B cell (primary cell): Measurements from ENCODE around the gene PTPRT. TPM values are rescaled to one million over a fixed set of nuclear protein-coding genes. Genes with fewer than 3 reads are reported as not detected.

Source experiments
- ATAC-seq: fragments of 200-7000 bp; cut with Tn5 transposase; one replicate; pipeline ENCODE4 v1.10.0; 2021; ENCODE audit warnings: low read depth, mild to moderate bottlenecking, moderate number of reproducible peaks, moderate library complexity
- CTCF ChIA-PET: fragments of 350-600 bp; sonication (Branson Sonifier 250); formaldehyde crosslinking; loops from one replicate; lab custom pipeline; 2021; ENCODE audit warnings: antibody characterized with exemption, inconsistent platforms; lab: Charles Lee
- POLR2A ChIA-PET: fragments of 350-600 bp; sonication (Branson Sonifier 250); formaldehyde crosslinking; loops from one replicate; lab custom pipeline; 2021; ENCODE audit warnings: antibody characterized with exemption; lab: Charles Lee
- DNase-seq: peaks from one replicate; pipeline ENCODE4 v3.0.0; 2013
- H2AFZ ChIP-seq: 2 replicates; pipeline ENCODE4 v1.6.1; 2012; ENCODE audit warnings: mild to moderate bottlenecking, low read depth, low read length; ENCODE audit not compliant: insufficient read depth, poor library complexity, severe bottlenecking
- H3K27ac ChIP-seq, 2 donors: 1 replicate in 1 of 2; 2 replicates in 1 of 2; pipeline ENCODE4 v1.5.1; 2012 to 2013; ENCODE audit warnings: low read length in 2 of 2, mild to moderate bottlenecking in 2 of 2, moderate library complexity in 1 of 2
- H3K27me3 ChIP-seq, 4 experiments: fragments of 200-600 bp in 1 of 4; sonication (generic) in 1 of 4; replicated peaks in 1 of 4; 1 replicate in 2 of 4; 2 replicates in 2 of 4; pipeline versions ENCODE4 v1.6.1 to v1.7.0; 2013 to 2016; ENCODE audit warnings: low read length in 3 of 4, mild to moderate bottlenecking in 2 of 4, mixed read lengths in 1 of 4, moderate library complexity in 1 of 4; ENCODE audit not compliant: insufficient read depth in 4 of 4, control insufficient read depth in 3 of 4; ENCODE audit errors: control extremely low read depth in 1 of 4
- H3K36me3 ChIP-seq, 2 experiments: replicated peaks in 1 of 2; 1 replicate in 1 of 2; 2 replicates in 1 of 2; pipeline versions ENCODE4 v1.6.1 to v1.7.1; 2013; ENCODE audit warnings: low read length in 1 of 2; ENCODE audit not compliant: insufficient read depth in 2 of 2, control insufficient read depth in 1 of 2; ENCODE audit errors: control extremely low read depth in 1 of 2, extremely low read depth in 1 of 2
- H3K4me1 ChIP-seq, 2 donors: fragments of 200-600 bp in 1 of 2; sonication (generic) in 1 of 2; 1 replicate in 1 of 2; 2 replicates in 1 of 2; pipeline versions ENCODE4 v1.5.1 to v1.6.1; 2013 to 2017; ENCODE audit warnings: low read length in 2 of 2; ENCODE audit not compliant: control insufficient read depth in 2 of 2, insufficient read depth in 2 of 2
- H3K4me2 ChIP-seq: replicated peaks from 2 replicates; pipeline ENCODE3; 2012; ENCODE audit warnings: mild to moderate bottlenecking, low read depth, low read length; ENCODE audit not compliant: poor library complexity, severe bottlenecking
- H3K4me3 ChIP-seq, 5 experiments: fragments of 200-600 bp in 1 of 5; sonication (generic) in 1 of 5; 1 replicate in 3 of 5; 2 replicates in 2 of 5; pipeline versions ENCODE4 v1.5.1 to v1.7.0; 2011 to 2016; ENCODE audit warnings: low read length in 4 of 5, mild to moderate bottlenecking in 4 of 5, low read depth in 2 of 5, control low read depth in 1 of 5, moderate library complexity in 1 of 5; ENCODE audit not compliant: insufficient read depth in 1 of 5; ENCODE audit errors: control extremely low read depth in 1 of 5, extremely low read depth in 1 of 5
- H3K79me2 ChIP-seq: fragments of 200-600 bp; sonication (generic); one replicate; pipeline ENCODE4 v1.6.0; 2016; ENCODE audit warnings: low read length; ENCODE audit not compliant: control insufficient read depth, insufficient read depth
- H3K9ac ChIP-seq: fragments of 200-600 bp; sonication (generic); 2 replicates; pipeline ENCODE4 v1.6.1; 2017; ENCODE audit warnings: mild to moderate bottlenecking, low read length, moderate library complexity
- H3K9me3 ChIP-seq, 3 donors: one replicate each; pipeline versions ENCODE4 v1.6.1 to v1.7.1; 2013; ENCODE audit warnings: low read length in 2 of 3; ENCODE audit not compliant: control insufficient read depth in 2 of 3, insufficient read depth in 1 of 3; ENCODE audit errors: control extremely low read depth in 1 of 3
- H4K20me1 ChIP-seq: 2 replicates; pipeline ENCODE4 v1.6.0; 2012; ENCODE audit warnings: mild to moderate bottlenecking, low read length; ENCODE audit not compliant: insufficient read depth, control insufficient read depth, poor library complexity, severe bottlenecking
- H3K27ac Mint-ChIP-seq: one replicate; pipeline ENCODE4 v1.8.0; 2021; ENCODE audit warnings: mixed read lengths
- H3K27me3 Mint-ChIP-seq: one replicate; pipeline ENCODE4 v1.8.0; 2021; ENCODE audit warnings: mixed read lengths
- H3K4me1 Mint-ChIP-seq: one replicate; pipeline ENCODE4 v1.8.0; 2021; ENCODE audit warnings: mixed read lengths
- H3K4me3 Mint-ChIP-seq: one replicate; pipeline ENCODE4 v1.8.0; 2021; ENCODE audit warnings: mixed read lengths
- H3K9me3 Mint-ChIP-seq: one replicate; pipeline ENCODE4 v1.8.0; 2022; ENCODE audit warnings: mixed read lengths; ENCODE audit not compliant: insufficient read depth
- CTCF ChIP-seq: fragments of 200-600 bp; IDR thresholded peaks from one replicate; pipeline ENCODE4 v1.8.0; 2022; ENCODE audit warnings: antibody characterized with exemption, mild to moderate bottlenecking
- EZH2 ChIP-seq: IDR thresholded peaks from 2 replicates; pipeline ENCODE4 v1.6.1; 2012; ENCODE audit warnings: borderline replicate concordance, low read depth, mild to moderate bottlenecking, moderate library complexity, low read length; ENCODE audit not compliant: insufficient read depth, poor library complexity, severe bottlenecking
- WGBS: methylation state at CpG from one replicate; pipeline ENCODE4 v1.1.5; 2013; ENCODE audit warnings: missing lambda C conversion rate; ENCODE audit not compliant: insufficient coverage; 5-methylcytosine and 5-hydroxymethylcytosine counted together
- intact Hi-C: fragments of 100-400 bp; cut with micrococcal nuclease; formaldehyde crosslinking; loops from one replicate; pipeline ENCODE4 v1.10.0; 2022
- polyA plus RNA-seq: library from polyadenylated mRNA; depleted of rRNA; stranded (reverse); fragments of >200 nt; gene quantifications from 2 replicates; pipeline ENCODE4 v1.2.3, GENCODE V29; 2012
- total RNA-seq, 2 donors: library from RNA; stranded (reverse); fragments of 120-200 nt in 1 of 2; gene quantifications; 1 replicate in 1 of 2; 2 replicates in 1 of 2; pipeline versions ENCODE4 v1.2.3 to v1.2.4, GENCODE V29; 2013 to 2022

PTPRT gene
- total and polyA plus RNA-seq, 2 donors (not counting 1 experiment from before 2014, with no cell fraction given), result not detected

DNA sequence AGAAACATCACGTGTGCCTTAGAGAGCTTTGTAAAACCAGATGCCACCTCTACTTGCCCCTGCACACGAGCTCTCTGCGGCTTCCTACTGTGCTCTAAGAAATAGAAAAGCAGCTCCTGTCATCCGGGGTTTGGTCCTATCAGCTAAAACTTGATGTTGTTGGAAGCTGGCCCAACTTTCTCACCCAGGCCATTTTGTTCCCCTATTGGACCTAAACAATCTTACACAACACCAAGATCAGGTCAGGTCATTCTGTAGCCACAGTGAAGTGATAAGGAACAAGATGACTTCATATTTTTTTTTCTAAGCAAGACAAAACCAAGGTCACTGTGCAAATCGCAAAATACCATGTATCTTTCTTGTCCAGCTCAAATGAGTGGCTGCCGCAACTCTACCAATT is 486.0 kb downstream of the PTPRT start:
- ATAC-seq (no peak), DNase-seq (no peak)
- H2AFZ ChIP-seq, result no peak overlapping the region
- Mint-ChIP-seq H3K27me3 (no peaks in the 10 kb centered on the region), H3K4me1 (no peaks in the 10 kb centered on the region), H3K9me3 (peaks cover 5% of the 10 kb centered on the region), H3K4me3 (no peak overlapping the region), H3K27ac (no peak overlapping the region)
- H3K4me1 ChIP-seq, result no peaks in the 10 kb centered on the region
- H3K27me3 ChIP-seq, result no peaks in the 10 kb centered on the region
- ChIA-PET CTCF (no interaction called here), POLR2A (no interaction called here)
- 89% methylated on average over 4 of the region's 6 CpGs for WGBS
- no peak overlapping the region for H3K4me3 ChIP-seq
- no peaks in the 10 kb centered on the region for H3K36me3 ChIP-seq
- no peak overlapping the region for H3K27ac ChIP-seq
- H3K79me2 ChIP-seq, result no peaks in the 10 kb centered on the region
- intact Hi-C loops, result no loop called here
- no peaks in the 10 kb centered on the region for H4K20me1 ChIP-seq
- TF ChIP-seq EZH2 (no peak), CTCF (no peak)
- peaks cover 0 to 3% (median 0%) of the 10 kb centered on the region in 3 donors for H3K9me3 ChIP-seq
- H3K4me2 ChIP-seq, result no peak overlapping the region
- no peak overlapping the region for H3K9ac ChIP-seq

- DNase-seq (no peak), ATAC-seq (no peak)
- Histone ChIP-seq H4K20me1 (no peaks in the 10 kb centered on the region), H3K27me3 (no peaks in the 10 kb centered on the region), H3K79me2 (no peaks in the 10 kb centered on the region), H3K4me3 (no peak overlapping the region), H3K9me3 (peaks cover 0 to 3% (median 0%) of the 10 kb centered on the region in 3 donors), H3K4me2 (no peak overlapping the region), H3K36me3 (no peaks in the 10 kb centered on the region), H3K27ac (no peak overlapping the region), H3K9ac (no peak overlapping the region), H2AFZ (no peak overlapping the region), H3K4me1 (no peaks in the 10 kb centered on the region)
- Mint-ChIP-seq H3K9me3 (peaks cover 3% of the 10 kb centered on the region), H3K4me3 (no peak overlapping the region), H3K4me1 (no peaks in the 10 kb centered on the region), H3K27ac (no peak overlapping the region), H3K27me3 (no peaks in the 10 kb centered on the region)
- CTCF ChIA-PET, result no interaction called here
- WGBS, result 40% methylated on average over 1 of the region's 4 CpGs
- intact Hi-C loops, result no loop called here
- POLR2A ChIA-PET, result no interaction called here
- TF ChIP-seq EZH2 (no peak), CTCF (no peak)
Measured at GRCh38 chr20:42701948-42702347, 487.8 kb downstream of the PTPRT start.
